Measurements from ENCODE around the gene USP36. TPM values are rescaled to one million over a fixed set of nuclear protein-coding genes. Genes with fewer than 3 reads are reported as not detected.

USP36 gene
- total RNA-seq, 2 donors from 2014 or later = 31.2 to 66.6 TPM

GRCh38 chr17:78805301-78805700, 35.3 kb downstream of the USP36 start:
- H3K27ac ChIP-seq = peak overlapping the region in 1 of 2 donors; percentile 51
- H3K27me3 ChIP-seq (replicated peaks; ENCODE audit: insufficient read depth) = no peaks in the 10 kb centered on the region
- intact Hi-C loops (cut with DNase I) = no loop called here
- H3K9me3 ChIP-seq = no peaks in the 10 kb centered on the region
- no peaks in the 10 kb centered on the region for H3K4me1 ChIP-seq (replicated peaks)
- H3K4me3 ChIP-seq = no peak overlapping the region
- H3K36me3 ChIP-seq = peaks cover 17 to 22% of the 10 kb centered on the region in 2 donors
- WGBS = 94% methylated on average over 14 of the region's 14 CpGs
- TF ChIP-seq POLR2AphosphoS5 (IDR thresholded peaks at IDR 0.05) (no peak), POLR2A (IDR thresholded peaks at IDR 0.05) (no peak), CTCF (IDR thresholded peaks at IDR 0.05) (no peak)
- DNase-seq (ENCODE audit: low spot score) = no peak

- 66% methylated on average over 11 of the region's 11 CpGs for WGBS
- H3K9me3 ChIP-seq = no peaks in the 10 kb centered on the region
- H3K36me3 ChIP-seq = peaks cover 17 to 22% of the 10 kb centered on the region in 2 donors
- intact Hi-C loops (cut with DNase I) = no loop called here
- H3K27me3 ChIP-seq (replicated peaks; ENCODE audit: insufficient read depth) = no peaks in the 10 kb centered on the region
- DNase-seq (ENCODE audit: low spot score) = no peak
- no peaks in the 10 kb centered on the region for H3K4me1 ChIP-seq (replicated peaks)
- peak; percentile 45 for TF ChIP-seq POLR2AphosphoS5 (IDR thresholded peaks at IDR 0.05)
- no peak for TF ChIP-seq POLR2A (IDR thresholded peaks at IDR 0.05)
- H3K27ac ChIP-seq = peak overlapping the region in 1 of 2 donors; percentile 51
- H3K4me3 ChIP-seq = no peak overlapping the region
These were observed 35.8 kb downstream of the USP36 start for GRCh38 chr17:78804777-78805176.

GRCh38 chr17:78803186-78803845, 37.3 kb downstream of the USP36 start:
- TF ChIP-seq POLR2A (IDR thresholded peaks at IDR 0.05) = no peak
- intact Hi-C loops (cut with DNase I) = no loop called here
- Histone ChIP-seq H3K27me3 (replicated peaks; ENCODE audit: insufficient read depth) (no peaks in the 10 kb centered on the region), H3K9me3 (no peaks in the 10 kb centered on the region), H3K4me1 (replicated peaks) (no peaks in the 10 kb centered on the region), H3K36me3 (peaks cover 14 to 19% of the 10 kb centered on the region in 2 donors), H3K4me3 (no peak overlapping the region), H3K27ac (no peak overlapping the region)
- DNase-seq (ENCODE audit: low spot score) = no peak
- 82% methylated on average over 21 of the region's 21 CpGs for WGBS

GRCh38 chr17:78802459-78802858, 38.2 kb downstream of the USP36 start:
- intact Hi-C loops (cut with DNase I) = no loop called here
- 90% methylated on average over 14 of the region's 14 CpGs for WGBS
- H3K4me3 ChIP-seq = no peak overlapping the region
- H3K36me3 ChIP-seq = peaks cover 14 to 23% of the 10 kb centered on the region in 2 donors
- DNase-seq (ENCODE audit: low spot score) = no peak
- H3K9me3 ChIP-seq = no peaks in the 10 kb centered on the region
- no peaks in the 10 kb centered on the region for H3K4me1 ChIP-seq (replicated peaks)
- TF ChIP-seq POLR2AphosphoS5 (IDR thresholded peaks at IDR 0.05) (no peak), POLR2A (IDR thresholded peaks at IDR 0.05) (no peak), CTCF (IDR thresholded peaks at IDR 0.05) (no peak)
- no peaks in the 10 kb centered on the region for H3K27me3 ChIP-seq (replicated peaks; ENCODE audit: insufficient read depth)
- no peak overlapping the region for H3K27ac ChIP-seq

- Histone ChIP-seq H3K4me1 (replicated peaks) (no peaks in the 10 kb centered on the region), H3K27ac (peak overlapping the region in 1 of 2 donors; percentile 42), H3K36me3 (peaks cover 13 to 20% of the 10 kb centered on the region in 2 donors), H3K4me3 (no peak overlapping the region), H3K9me3 (no peaks in the 10 kb centered on the region), H3K27me3 (replicated peaks; ENCODE audit: insufficient read depth) (no peaks in the 10 kb centered on the region)
- TF ChIP-seq POLR2AphosphoS5 (IDR thresholded peaks at IDR 0.05) = no peak
- no peak for TF ChIP-seq CTCF (IDR thresholded peaks at IDR 0.05)
- no peak for TF ChIP-seq POLR2A (IDR thresholded peaks at IDR 0.05)
- intact Hi-C loops (cut with DNase I) = no loop called here
- DNase-seq (ENCODE audit: low spot score) = no peak
- 73% methylated on average over 30 of the region's 30 CpGs for WGBS
These were observed 38.6 kb downstream of the USP36 start for GRCh38 chr17:78802008-78802407.

All from prostate gland (tissue), 2 donors.